Cardiac fibroblast (primary cell): Measurements from ENCODE around the gene MRPS22.
A peak's percentile ranks its signal among the peaks of the same experiment; 100 is the strongest.
"Not testable (repeated sequence)": the region's sequence is repeated elsewhere in the genome, so short reads cannot be mapped to it uniquely, and the experiment has no call there.

ENCODE experiments used
- DNase-seq, 2 donors: peaks; one replicate each; pipeline versions ENCODE4 v3.0.0 to v3.0.0-alpha.2; 2010; ENCODE audit warnings: low read depth in 2 of 2
- H3K4me3 ChIP-seq, 2 donors: replicated peaks in 1 of 2; 1 replicate in 1 of 2; 2 replicates in 1 of 2; pipeline ENCODE4 v1.5.1; 2011; ENCODE audit warnings: low read depth in 2 of 2, low read length in 2 of 2, mild to moderate bottlenecking in 2 of 2, moderate library complexity in 1 of 2
- CTCF ChIP-seq: IDR thresholded peaks from one replicate; pipeline ENCODE4 v1.5.1; 2011; ENCODE audit warnings: low read depth, mild to moderate bottlenecking, low read length, inconsistent platforms

MRPS22 gene

GRCh38 chr3:139388077-139388476 lies 44.3 kb downstream of the MRPS22 start:
- DNase-seq: no peak
- peak overlapping the region; percentile 79 to 89 for H3K4me3 ChIP-seq
- no peak for TF ChIP-seq CTCF

DNA sequence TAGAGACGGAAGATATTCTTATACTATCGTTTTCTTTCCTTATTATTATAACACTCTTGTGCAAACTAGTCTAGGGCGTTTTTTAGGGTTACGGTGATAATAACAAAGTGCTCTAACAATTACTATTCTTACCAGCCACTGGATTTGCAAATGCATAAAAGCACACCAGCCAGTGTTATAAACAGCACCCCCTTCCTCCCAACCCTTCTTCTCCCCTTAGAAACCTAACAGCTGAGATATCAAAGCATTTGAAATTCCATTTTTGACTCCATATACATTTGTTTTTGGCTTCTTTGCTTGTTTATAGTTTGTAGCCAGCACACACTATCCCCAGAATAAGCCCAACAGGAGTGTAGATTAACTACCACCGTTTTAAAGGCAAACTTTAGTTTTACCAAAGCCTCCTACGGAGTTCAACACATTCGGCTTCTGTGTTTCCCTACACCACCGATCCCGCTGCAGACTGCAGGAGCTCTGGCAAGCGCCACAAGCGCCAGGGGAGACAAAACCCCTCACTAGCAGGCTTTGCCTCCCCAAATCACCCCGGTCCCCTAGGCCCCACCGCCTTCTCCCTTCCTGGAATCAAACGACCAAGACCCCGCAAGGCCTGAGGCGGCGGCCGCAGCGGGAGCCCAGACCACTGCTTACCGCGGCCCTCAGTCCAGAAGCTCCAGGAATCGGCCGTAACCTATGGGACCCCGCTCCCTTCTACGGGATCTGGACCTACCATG lies 45.2 kb downstream of the MRPS22 start:
- no peak for TF ChIP-seq CTCF
- peak overlapping the region; percentile 79 to 89 for H3K4me3 ChIP-seq
- DNase-seq: peak in 1 of 2 donors; percentile 14

GRCh38 chr3:139389552-139390368 lies 45.9 kb downstream of the MRPS22 start, which contains the start of gene COPB2:
TSS of gene COPB2 (minus strand) at chr3:139389647. CDS start at chr3:139389550, 97 bp downstream.
- DNase-seq: peak; percentile 99 to 100
- H3K4me3 ChIP-seq: peak within 1 kb of the TSS; percentile 79 to 89
- no peak for TF ChIP-seq CTCF

- peak in 1 of 2 donors; percentile 14 for DNase-seq
- H3K4me3 ChIP-seq: no peak overlapping the region
- no peak for TF ChIP-seq CTCF
Observed at GRCh38 chr3:139394116-139394515, 50.3 kb downstream of the MRPS22 start.

DNA sequence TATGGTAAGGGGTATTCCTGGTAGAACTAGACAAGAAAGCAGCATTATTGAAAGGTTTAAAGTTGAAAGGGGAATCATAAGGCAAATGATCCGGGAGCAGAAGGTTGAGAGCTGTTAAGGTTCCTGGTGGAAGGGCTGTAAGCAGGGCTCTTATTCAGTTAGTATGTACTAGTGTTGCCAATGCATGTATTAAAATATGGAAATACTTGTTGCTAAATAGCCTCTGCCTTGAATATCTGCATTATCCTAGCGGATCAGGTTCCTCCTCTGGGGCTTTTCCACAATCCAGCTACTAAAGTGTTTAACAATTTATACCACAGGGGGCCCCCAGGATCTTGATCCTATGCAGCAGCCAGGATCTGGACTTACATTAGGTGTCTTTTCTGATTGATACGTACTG lies 52.9 kb downstream of the MRPS22 start:
- TF ChIP-seq CTCF: no peak
- H3K4me3 ChIP-seq: no peak overlapping the region
- no peak for DNase-seq

GRCh38 chr3:139401155-139401554 lies 57.3 kb downstream of the MRPS22 start:
- DNase-seq, H3K4me3 ChIP-seq: not testable (repeated sequence)
